Measurements from ENCODE around the gene RPS6KA2.

- no peak for TF ChIP-seq CTCF (IDR thresholded peaks at IDR 0.05)
- TF ChIP-seq POLR2A (IDR thresholded peaks at IDR 0.05) = no peak
Observed at GRCh38 chr6:166395778-166396177, 231.3 kb downstream of the RPS6KA2 start.
